ENCODE data around the gene FOXC1.

DNA sequence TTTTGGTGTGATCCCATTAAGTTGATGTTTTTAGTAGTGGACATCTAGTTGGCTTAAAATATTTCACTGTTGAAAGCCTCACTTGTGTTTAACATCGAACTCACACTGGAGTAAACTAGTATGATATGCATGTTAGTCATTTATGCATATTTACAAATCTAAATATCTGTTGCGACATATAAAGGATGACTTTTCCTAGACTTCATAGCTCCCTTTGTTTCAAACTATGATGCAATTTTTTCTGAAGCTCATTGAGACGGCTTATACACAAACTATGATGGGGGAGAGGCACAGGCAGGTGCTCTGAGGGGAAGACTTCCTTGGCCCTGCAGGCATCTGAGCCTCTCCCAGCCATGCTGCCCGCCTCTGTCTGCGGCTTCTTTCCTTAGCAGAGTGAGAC, 11.8 kb upstream of the FOXC1 start:
- no peak for TF ChIP-seq TAF1 (IDR thresholded peaks at IDR 0.05; ENCODE audit: low read depth, low read length)
- TF ChIP-seq PAX5 (IDR thresholded peaks at IDR 0.05; ENCODE audit: insufficient read depth, low read length, severe bottlenecking): no peak
- TF ChIP-seq POLR2A (IDR thresholded peaks at IDR 0.05; ENCODE audit: low read depth, low read length): no peak
- TF ChIP-seq POLR2AphosphoS5 (IDR thresholded peaks at IDR 0.05; ENCODE audit: low read depth, low read length): no peak

All from GM12891 (cell line).